Skeletal muscle tissue (tissue), 4 donors: Measurements from ENCODE around the gene LRRC37A. TPM values are rescaled to one million over a fixed set of nuclear protein-coding genes. Genes with fewer than 3 reads are reported as not detected.
"Not testable (repeated sequence)": the region's sequence is repeated elsewhere in the genome, so short reads cannot be mapped to it uniquely, and the experiment has no call there.

Source experiments
- H3K27ac ChIP-seq: one replicate; pipeline ENCODE4 v1.7.0; 2013; ENCODE audit warnings: mild to moderate bottlenecking, low read depth, low read length, inconsistent platforms
- H3K27me3 ChIP-seq, 3 donors: one replicate each; pipeline ENCODE4 v1.7.0; 2013; ENCODE audit warnings: low read length in 3 of 3; ENCODE audit not compliant: control insufficient read depth in 3 of 3, insufficient read depth in 3 of 3
- H3K36me3 ChIP-seq, 3 donors: one replicate each; pipeline ENCODE4 v1.7.0; 2013; ENCODE audit warnings: low read length in 3 of 3; ENCODE audit not compliant: control insufficient read depth in 3 of 3, insufficient read depth in 3 of 3
- H3K4me1 ChIP-seq, 3 donors: one replicate each; pipeline ENCODE4 v1.7.0; 2013; ENCODE audit warnings: low read length in 3 of 3, mild to moderate bottlenecking in 3 of 3; ENCODE audit not compliant: control insufficient read depth in 3 of 3, insufficient read depth in 3 of 3
- H3K4me3 ChIP-seq, 3 donors: one replicate each; pipeline ENCODE4 v1.7.0; 2013; ENCODE audit warnings: low read length in 3 of 3
- H3K9ac ChIP-seq, 3 donors: one replicate each; pipeline ENCODE4 v1.7.0; 2013; ENCODE audit warnings: low read length in 3 of 3, mild to moderate bottlenecking in 3 of 3, moderate library complexity in 2 of 3, low read depth in 1 of 3
- H3K9me3 ChIP-seq, 3 donors: one replicate each; pipeline ENCODE4 v1.7.0; 2013; ENCODE audit warnings: low read length in 3 of 3; ENCODE audit not compliant: control insufficient read depth in 3 of 3
- total RNA-seq: library from RNA; depleted of rRNA; stranded (reverse); fragments of >200 nt; gene quantifications from one replicate; pipeline ENCODE4 v1.2.3, GENCODE V29; 2014
- donor health status: Osteomylitis.

Gene LRRC37A
- total RNA-seq, result 2.6 TPM

DNA sequence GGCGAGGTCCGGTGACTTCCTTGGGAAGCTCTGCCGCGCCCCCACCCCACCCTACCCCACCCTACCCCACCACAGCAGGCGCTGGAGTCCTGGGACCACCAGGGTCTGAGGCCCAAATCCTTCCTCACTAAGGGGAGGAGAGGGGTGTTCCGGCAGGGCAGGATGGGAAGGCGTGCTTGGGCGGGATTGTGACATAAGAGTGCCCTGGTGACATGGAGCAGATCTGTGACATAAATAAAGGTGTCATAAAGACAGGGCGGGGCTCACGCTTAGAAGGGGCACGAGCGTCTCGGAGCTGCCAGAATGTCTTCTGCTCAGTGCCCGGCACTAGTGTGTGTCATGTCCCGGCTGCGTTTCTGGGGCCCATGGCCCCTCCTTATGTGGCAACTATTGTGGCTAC, at the start of gene LRRC37A:
Gene LRRC37A (plus strand): TSS at position 301 of the 400 bp plus-strand sequence. CDS start 3 bp downstream, at position 304.
- not testable (repeated sequence) for H3K27me3 ChIP-seq, H3K4me1 ChIP-seq, H3K9ac ChIP-seq, H3K9me3 ChIP-seq, H3K36me3 ChIP-seq, H3K27ac ChIP-seq, H3K4me3 ChIP-seq

DNA sequence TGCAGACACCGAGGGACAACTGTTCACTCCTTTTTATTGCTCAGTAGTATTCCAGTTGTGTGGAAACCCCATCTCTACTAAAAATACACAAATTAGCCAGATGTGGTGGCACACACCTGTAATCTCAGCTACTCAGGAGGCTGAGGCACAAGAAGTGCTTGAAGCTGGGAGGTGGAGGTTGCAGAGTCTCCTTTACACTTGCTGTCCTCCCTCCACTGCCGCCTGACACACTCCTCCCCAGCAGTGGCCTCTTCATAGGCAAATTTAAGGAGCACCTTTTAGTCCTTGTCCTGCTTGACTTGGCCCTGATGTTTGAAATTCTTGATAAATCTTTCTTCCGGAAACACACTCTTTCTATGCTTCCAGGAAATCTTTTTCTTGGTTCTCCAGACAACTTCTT, 45.8 kb upstream of the LRRC37A start:
- not testable (repeated sequence) for H3K27me3 ChIP-seq, H3K27ac ChIP-seq, H3K4me1 ChIP-seq

DNA sequence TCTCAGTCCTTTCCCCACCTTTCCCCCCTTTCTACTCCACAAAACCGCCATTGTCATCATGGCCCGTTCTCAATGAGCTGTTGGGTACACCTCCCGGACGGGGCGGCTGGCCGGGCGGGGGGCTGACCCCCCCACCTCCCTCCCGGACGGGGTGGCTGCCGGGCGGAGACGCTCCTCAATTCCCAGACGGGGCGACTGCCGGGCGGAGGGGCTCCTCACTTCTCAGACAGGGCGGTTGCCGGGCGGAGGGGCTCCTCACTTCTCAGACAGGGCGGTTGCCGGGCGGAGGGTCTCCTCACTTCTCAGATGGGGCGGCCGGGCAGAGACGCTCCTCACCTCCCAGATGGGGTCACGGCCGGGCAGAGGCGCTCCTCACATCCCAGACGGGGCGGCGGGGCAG, 42.1 kb upstream of the LRRC37A start:
- not testable (repeated sequence) for H3K36me3 ChIP-seq

More for the DNA sequence above, 45.8 kb upstream of the LRRC37A start:
- not testable (repeated sequence) for H3K4me3 ChIP-seq, H3K9me3 ChIP-seq, H3K9ac ChIP-seq, H3K36me3 ChIP-seq

DNA sequence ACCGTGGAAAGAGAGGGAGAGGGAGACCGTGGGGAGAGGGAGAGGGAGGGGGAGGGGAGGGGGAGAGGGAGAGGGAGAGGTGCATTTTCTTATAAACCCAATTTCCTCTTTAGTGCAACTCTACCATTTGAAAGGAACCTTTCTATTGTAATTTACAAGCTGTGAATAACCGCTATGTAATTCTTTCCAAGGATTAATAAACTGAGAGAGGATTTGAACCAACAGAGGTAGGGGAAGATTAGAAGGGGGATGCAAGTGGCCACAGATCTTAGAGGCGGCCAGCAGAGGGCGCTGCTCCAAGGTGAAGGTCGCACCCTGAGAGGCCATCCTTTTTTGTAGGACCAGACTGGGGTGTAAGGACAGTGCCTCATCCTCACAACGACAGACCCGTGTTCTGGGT, 41.2 kb upstream of the LRRC37A start:
- not testable (repeated sequence) for H3K4me3 ChIP-seq, H3K27me3 ChIP-seq, H3K27ac ChIP-seq, H3K9me3 ChIP-seq, H3K36me3 ChIP-seq, H3K4me1 ChIP-seq, H3K9ac ChIP-seq

More for the DNA sequence above, 42.1 kb upstream of the LRRC37A start:
- not testable (repeated sequence) for H3K9ac ChIP-seq, H3K4me1 ChIP-seq, H3K4me3 ChIP-seq, H3K9me3 ChIP-seq, H3K27ac ChIP-seq, H3K27me3 ChIP-seq

DNA sequence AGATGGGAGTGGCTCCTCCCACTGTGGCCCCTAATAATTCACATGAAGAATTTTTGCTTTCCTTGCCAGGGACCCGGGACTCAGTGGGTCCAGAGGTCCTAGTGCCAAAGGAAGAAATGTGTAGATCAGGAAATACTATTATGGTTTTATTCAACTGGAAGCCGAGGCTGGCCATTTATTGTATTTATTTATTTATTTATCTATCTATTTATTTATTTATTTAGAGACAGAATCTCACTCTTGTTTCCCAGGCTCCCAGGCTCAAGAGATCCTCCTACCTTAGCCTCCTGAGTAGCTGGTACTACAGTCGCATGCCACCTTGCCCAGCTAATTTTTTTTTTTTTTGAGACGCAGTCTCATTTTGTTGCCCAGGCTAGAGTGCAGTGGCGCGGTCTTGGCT, 40.7 kb upstream of the LRRC37A start:
- not testable (repeated sequence) for H3K9me3 ChIP-seq, H3K27me3 ChIP-seq, H3K27ac ChIP-seq, H3K36me3 ChIP-seq, H3K4me1 ChIP-seq, H3K9ac ChIP-seq, H3K4me3 ChIP-seq

DNA sequence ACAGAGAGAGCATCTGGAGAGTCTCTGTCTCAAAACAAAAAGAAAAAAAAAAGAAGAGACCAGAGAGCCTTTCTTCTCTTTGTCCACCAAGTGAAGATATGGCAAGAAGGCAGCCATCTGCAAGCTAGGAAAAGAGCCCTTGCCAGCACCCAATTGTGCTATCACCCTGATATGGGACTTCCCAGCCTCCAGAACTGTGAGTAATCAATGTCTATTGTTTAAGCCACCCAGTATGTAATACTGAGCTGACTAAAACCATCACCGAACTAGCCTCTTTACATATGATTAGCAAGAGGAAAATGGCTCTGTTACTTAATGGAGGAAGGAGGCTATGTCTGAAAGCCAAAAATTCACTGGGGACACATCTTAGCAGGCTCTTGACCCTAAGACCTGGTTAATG, 38.6 kb upstream of the LRRC37A start:
- H3K36me3 ChIP-seq, H3K9me3 ChIP-seq, H3K4me1 ChIP-seq, H3K4me3 ChIP-seq, H3K27ac ChIP-seq, H3K27me3 ChIP-seq, H3K9ac ChIP-seq: not testable (repeated sequence)

DNA sequence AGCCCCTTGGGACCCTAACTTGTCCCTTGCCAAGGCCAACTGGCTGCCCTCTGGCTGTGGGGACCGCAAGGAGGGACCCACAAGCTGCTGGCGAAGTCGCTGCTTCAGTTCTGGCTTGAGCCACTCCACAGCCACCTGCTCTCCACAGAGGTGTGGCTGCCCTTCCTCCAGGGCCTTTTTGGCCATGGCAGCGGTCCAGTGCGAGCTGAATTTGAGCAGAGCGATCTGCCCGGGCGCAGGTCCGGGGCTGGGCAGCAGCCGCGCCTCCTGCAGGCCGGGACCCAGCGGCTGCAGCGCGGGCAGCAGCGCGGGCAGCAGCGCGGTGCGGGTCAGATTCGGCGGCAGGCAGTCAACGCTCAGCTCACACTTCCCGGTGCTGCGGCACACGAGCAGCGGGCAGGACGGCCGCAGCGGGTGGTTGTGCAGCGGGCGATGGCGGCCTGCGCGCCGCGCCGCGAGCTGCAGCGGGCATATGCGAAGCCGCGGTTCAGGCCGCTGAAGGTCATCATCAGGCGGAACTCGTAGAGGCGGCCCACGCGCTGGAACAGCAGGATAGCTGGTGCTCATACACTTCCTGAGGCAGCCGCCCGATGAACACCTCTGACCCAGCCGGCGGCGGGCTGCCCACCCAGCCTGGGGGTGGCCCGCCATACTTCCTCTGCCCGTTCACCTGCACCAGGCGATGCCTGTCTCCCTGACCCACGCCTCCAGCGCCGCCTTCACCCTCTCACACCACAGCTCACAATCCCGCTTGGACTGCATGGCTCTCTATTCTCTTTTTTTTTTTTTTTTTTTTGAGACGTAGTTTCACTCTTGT, 34.9 kb upstream of the LRRC37A start:
- not testable (repeated sequence) for H3K4me1 ChIP-seq, H3K27me3 ChIP-seq, H3K36me3 ChIP-seq, H3K9me3 ChIP-seq, H3K27ac ChIP-seq
- H3K9ac ChIP-seq, result peak overlapping the region in 1 of 3 donors; percentile 54
- H3K4me3 ChIP-seq, result peak overlapping the region; percentile 54 to 67 (median 61)

DNA sequence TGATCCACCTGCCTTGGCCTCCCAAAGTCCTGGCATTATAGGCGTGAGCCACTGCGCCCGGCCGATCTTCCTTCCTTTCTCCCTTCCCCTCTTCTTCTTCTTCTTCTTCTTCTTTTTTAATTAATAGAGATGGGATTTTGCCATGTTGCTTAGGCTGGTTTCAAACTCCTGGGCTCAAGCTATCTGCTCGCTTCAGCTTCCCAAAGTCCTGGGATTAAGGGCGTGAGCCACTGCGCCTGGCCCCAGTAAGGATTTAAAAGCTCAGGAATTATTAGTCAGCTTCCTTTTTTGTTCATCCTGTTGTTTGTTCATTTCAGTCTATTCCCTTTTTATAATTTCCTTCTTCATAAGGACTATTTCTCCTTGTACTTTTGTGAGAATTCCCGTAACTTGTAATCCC, 32.7 kb upstream of the LRRC37A start:
- H3K4me1 ChIP-seq, result peaks cover 9 to 12% (median 11%) of the 10 kb centered on the region in 3 donors
- H3K9ac ChIP-seq, result no peak overlapping the region
- peaks cover 0 to 3% (median 0%) of the 10 kb centered on the region in 3 donors for H3K27me3 ChIP-seq
- no peaks in the 10 kb centered on the region for H3K36me3 ChIP-seq
- H3K9me3 ChIP-seq, result no peaks in the 10 kb centered on the region
- H3K27ac ChIP-seq, result no peak overlapping the region
- no peak overlapping the region for H3K4me3 ChIP-seq

DNA sequence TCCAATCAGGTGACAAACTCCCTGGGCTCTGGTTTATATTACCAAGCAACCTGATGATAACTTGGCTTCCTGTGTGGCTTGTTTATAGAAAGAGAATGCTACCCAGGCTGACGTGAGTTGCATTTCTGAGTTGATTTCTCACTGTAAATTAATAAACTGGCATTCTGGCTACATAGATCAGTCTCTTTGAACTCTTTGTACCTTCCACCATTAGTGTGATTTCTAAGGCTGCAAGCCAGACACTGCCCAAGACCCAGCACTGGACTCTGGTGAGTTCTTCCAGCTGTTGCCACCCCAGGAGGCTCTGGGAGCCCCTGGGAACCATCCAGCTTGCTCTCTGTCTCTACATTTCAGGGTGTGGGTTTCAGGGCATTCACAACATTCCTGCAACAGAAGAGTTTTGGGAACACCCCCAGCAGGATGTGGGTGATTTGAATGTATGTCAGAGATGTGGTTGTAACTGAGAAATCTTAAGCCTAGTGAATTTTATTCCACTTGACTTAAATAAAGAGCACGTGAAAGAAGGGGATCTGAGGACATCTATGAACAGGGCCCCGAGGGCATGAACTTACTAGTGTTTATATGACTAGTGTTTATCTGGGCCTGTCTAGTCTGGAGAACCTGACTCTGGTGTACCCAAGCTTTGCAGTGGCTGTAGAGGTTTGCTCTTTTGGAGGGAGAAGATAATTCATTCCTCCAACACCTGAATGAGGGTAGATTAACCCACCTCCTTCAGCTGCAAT, 30.3 kb upstream of the LRRC37A start:
- H3K9me3 ChIP-seq, result no peaks in the 10 kb centered on the region
- no peak overlapping the region for H3K4me3 ChIP-seq
- H3K27ac ChIP-seq, result no peak overlapping the region
- H3K4me1 ChIP-seq, result peaks cover 9 to 16% (median 12%) of the 10 kb centered on the region in 3 donors
- no peak overlapping the region for H3K9ac ChIP-seq
- peaks cover 0 to 6% (median 0%) of the 10 kb centered on the region in 3 donors for H3K27me3 ChIP-seq
- no peaks in the 10 kb centered on the region for H3K36me3 ChIP-seq

DNA sequence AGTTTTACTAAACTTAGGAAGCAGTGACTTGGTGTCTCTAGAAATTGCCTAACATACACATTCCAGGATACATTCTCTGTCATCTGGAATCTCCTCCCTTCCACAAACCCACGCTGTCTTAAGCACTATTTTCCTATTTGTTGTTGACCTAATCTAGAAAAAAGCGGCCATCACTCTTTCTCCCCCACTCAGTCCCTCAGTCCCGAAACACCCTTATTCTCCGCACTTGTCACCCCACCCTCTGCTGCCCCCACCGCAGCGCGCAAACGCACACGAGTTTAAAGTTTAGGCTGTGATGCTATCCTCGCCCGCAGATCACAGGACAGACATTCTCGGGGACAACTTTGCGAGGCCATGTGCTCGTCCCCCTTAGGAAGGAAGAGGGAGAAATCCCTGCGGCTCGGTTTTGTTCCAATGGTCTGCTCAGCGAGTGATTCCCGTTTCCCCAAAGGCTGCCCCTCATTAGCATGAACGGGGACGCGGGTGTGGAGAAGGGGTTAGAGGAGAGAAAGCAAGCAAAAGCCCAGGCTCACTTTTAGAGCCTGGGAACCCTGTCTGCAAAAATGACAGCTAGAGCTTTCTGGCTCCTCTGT, 28.8 kb upstream of the LRRC37A start:
- H3K9me3 ChIP-seq, H3K36me3 ChIP-seq, H3K27me3 ChIP-seq: not testable (repeated sequence)
- Histone ChIP-seq H3K27ac (peak overlapping the region; percentile 80), H3K9ac (peak overlapping the region; percentile 72 to 85 (median 83)), H3K4me1 (peaks cover 9 to 13% (median 12%) of the 10 kb centered on the region in 3 donors), H3K4me3 (peak overlapping the region; percentile 56 to 74 (median 67))
